H1 (cell line): ENCODE data around the gene STX12. TPM values are rescaled to one million over a fixed set of nuclear protein-coding genes. Genes with fewer than 3 reads are reported as not detected.

Experiments
- CTCF ChIA-PET: fragments of 300-600 bp; sonication (Branson Sonifier 250); formaldehyde crosslinking; loops from one replicate; lab custom pipeline; 2021; ENCODE audit not compliant: partially characterized antibody; lab: Charles Lee
- POLR2A ChIA-PET: fragments of 300-600 bp; sonication (Branson Sonifier 250); formaldehyde crosslinking; loops from one replicate; lab custom pipeline; 2021; ENCODE audit warnings: inconsistent platforms; ENCODE audit not compliant: partially characterized antibody; lab: Charles Lee
- DNase-seq, 2 experiments: peaks; one replicate each; pipeline versions ENCODE4 v3.0.0 to v3.0.0-alpha.2; 2010 to 2022; ENCODE audit warnings: low spot score in 2 of 2, low read depth in 1 of 2, mixed read lengths in 1 of 2
- FAIRE-seq: peaks from 2 replicates; lab custom pipeline; 2011; peaks lifted over from hg19 to GRCh38; lab: Jason Lieb, UNC
- H2AFZ ChIP-seq: 2 replicates; pipeline ENCODE4 v1.8.1; 2012; ENCODE audit warnings: low read length, inconsistent platforms
- H2AK5ac ChIP-seq: 2 replicates; pipeline ENCODE4 v1.6.1; 2013; ENCODE audit warnings: low read depth, low read length
- H2BK120ac ChIP-seq: replicated peaks from 2 replicates; pipeline ENCODE3; 2013; ENCODE audit warnings: low read depth, low read length, inconsistent platforms
- H2BK12ac ChIP-seq: 2 replicates; pipeline ENCODE4 v1.6.1; 2013; ENCODE audit warnings: low read depth, low read length
- H2BK15ac ChIP-seq: 2 replicates; pipeline ENCODE4 v1.6.1; 2013; ENCODE audit warnings: low read length
- H2BK20ac ChIP-seq: 2 replicates; pipeline ENCODE4 v1.6.1; 2013; ENCODE audit warnings: low read length
- H2BK5ac ChIP-seq: 2 replicates; pipeline ENCODE4 v1.6.1; 2013; ENCODE audit warnings: low read depth, low read length
- H3K14ac ChIP-seq: 2 replicates; pipeline ENCODE4 v1.6.1; 2013; ENCODE audit warnings: inconsistent platforms; ENCODE audit not compliant: insufficient read length
- H3K18ac ChIP-seq: 2 replicates; pipeline ENCODE4 v1.6.1; 2013; ENCODE audit warnings: low read length; ENCODE audit errors: extremely low read depth
- H3K23ac ChIP-seq: 2 replicates; pipeline ENCODE4 v1.6.1; 2013; ENCODE audit warnings: inconsistent platforms; ENCODE audit not compliant: insufficient read length
- H3K23me2 ChIP-seq: 2 replicates; pipeline ENCODE4 v1.6.1; 2013; ENCODE audit warnings: low read depth, low read length
- H3K27ac ChIP-seq: 2 replicates; pipeline ENCODE4 v1.6.1; 2011; ENCODE audit warnings: low read depth, low read length, inconsistent platforms
- H3K27me3 ChIP-seq, 4 experiments: replicated peaks in 1 of 4; 1 replicate in 1 of 4; 2 replicates in 3 of 4; pipeline versions ENCODE4 v1.6.1 to v1.8.1; 2011 to 2013; ENCODE audit warnings: low read length in 3 of 4, mild to moderate bottlenecking in 3 of 4, inconsistent platforms in 2 of 4, mixed read lengths in 2 of 4, moderate library complexity in 1 of 4; ENCODE audit not compliant: control insufficient read depth in 3 of 4, insufficient read depth in 3 of 4; ENCODE audit errors: extremely low read depth in 1 of 4
- H3K36me3 ChIP-seq, 4 experiments: 2 replicates each; pipeline versions ENCODE4 v1.6.1 to v1.8.1; 2011 to 2013; ENCODE audit warnings: mild to moderate bottlenecking in 4 of 4, low read length in 3 of 4, moderate library complexity in 2 of 4, control low read depth in 1 of 4, inconsistent platforms in 1 of 4; ENCODE audit not compliant: insufficient read depth in 4 of 4, control insufficient read depth in 2 of 4
- H3K4ac ChIP-seq: replicated peaks from 2 replicates; pipeline ENCODE3; 2013; ENCODE audit warnings: low read length, low read depth, mixed read lengths, inconsistent platforms; ENCODE audit not compliant: insufficient read length
- H3K4me1 ChIP-seq, 4 experiments: replicated peaks in 1 of 4; 1 replicate in 1 of 4; 2 replicates in 3 of 4; pipeline versions ENCODE4 v1.6.1 to v1.8.1; 2011 to 2013; ENCODE audit warnings: low read length in 3 of 4, inconsistent platforms in 2 of 4, mixed read lengths in 1 of 4; ENCODE audit not compliant: insufficient read depth in 4 of 4, control insufficient read depth in 3 of 4
- H3K4me2 ChIP-seq, 2 experiments: 2 replicates each; pipeline versions ENCODE4 v1.6.1 to v1.8.1; 2011 to 2013; ENCODE audit warnings: low read depth in 2 of 2, low read length in 2 of 2, control low read depth in 1 of 2, inconsistent platforms in 1 of 2, mild to moderate bottlenecking in 1 of 2; ENCODE audit not compliant: insufficient read depth in 1 of 2
- H3K4me3 ChIP-seq, 4 experiments: fragments of 200-600, 300-600 bp in 1 of 4; sonication (generic), shearing (Covaris generic), sonication (Bioruptor Twin) in 1 of 4; 2 replicates each; pipeline versions ENCODE4 v1.5.1 to v1.8.1; 2011 to 2016; ENCODE audit warnings: low read length in 4 of 4, low read depth in 3 of 4, control low read depth in 2 of 4, inconsistent platforms in 2 of 4, mild to moderate bottlenecking in 2 of 4, mixed read lengths in 1 of 4, moderate library complexity in 1 of 4; ENCODE audit not compliant: insufficient read depth in 2 of 4; ENCODE audit errors: extremely low read depth in 1 of 4
- H3K56ac ChIP-seq: replicated peaks from 2 replicates; pipeline ENCODE3; 2013; ENCODE audit warnings: low read depth, mild to moderate bottlenecking, mixed read lengths, low read length, inconsistent platforms; ENCODE audit not compliant: insufficient read length
- H3K79me1 ChIP-seq: 2 replicates; pipeline ENCODE4 v1.6.1; 2013; ENCODE audit warnings: low read depth, low read length, control low read depth
- H3K79me2 ChIP-seq, 2 experiments: 2 replicates each; pipeline versions ENCODE4 v1.6.1 to v1.8.1; 2012 to 2013; ENCODE audit warnings: low read length in 2 of 2, mild to moderate bottlenecking in 2 of 2, inconsistent platforms in 1 of 2; ENCODE audit not compliant: insufficient read depth in 2 of 2, control insufficient read depth in 1 of 2
- H3K9ac ChIP-seq, 4 experiments: replicated peaks in 1 of 4; 1 replicate in 1 of 4; 2 replicates in 3 of 4; pipeline versions ENCODE4 v1.6.1 to v1.8.1; 2011 to 2013; ENCODE audit warnings: low read depth in 3 of 4, low read length in 3 of 4, control low read depth in 2 of 4, mild to moderate bottlenecking in 2 of 4, moderate library complexity in 2 of 4, inconsistent platforms in 1 of 4; ENCODE audit errors: extremely low read depth in 1 of 4
- H3K9me3 ChIP-seq, 2 experiments: 2 replicates each; pipeline versions ENCODE4 v1.6.1 to v1.8.1; 2012 to 2013; ENCODE audit warnings: mild to moderate bottlenecking in 2 of 2, moderate library complexity in 2 of 2, control low read depth in 1 of 2, inconsistent platforms in 1 of 2, low read depth in 1 of 2, low read length in 1 of 2, mixed read lengths in 1 of 2; ENCODE audit not compliant: insufficient read depth in 2 of 2
- H4K20me1 ChIP-seq, 2 experiments: replicated peaks in 1 of 2; 2 replicates each; pipeline versions ENCODE3 to v1.8.1; 2011 to 2013; ENCODE audit warnings: inconsistent platforms in 2 of 2, low read length in 2 of 2, mild to moderate bottlenecking in 1 of 2; ENCODE audit not compliant: insufficient read depth in 2 of 2, control insufficient read depth in 1 of 2
- H4K5ac ChIP-seq: 2 replicates; pipeline ENCODE4 v1.6.1; 2013; ENCODE audit warnings: low read length, low read depth, mixed read lengths, inconsistent platforms; ENCODE audit not compliant: insufficient read length
- H4K8ac ChIP-seq: 2 replicates; pipeline ENCODE4 v1.8.0; 2013; ENCODE audit warnings: mild to moderate bottlenecking, moderate library complexity, low read length, inconsistent platforms; ENCODE audit not compliant: insufficient read depth; ENCODE audit errors: extremely low read depth
- H4K91ac ChIP-seq: replicated peaks from 2 replicates; pipeline ENCODE3; 2013; ENCODE audit warnings: low read length, mixed read lengths, inconsistent platforms; ENCODE audit not compliant: insufficient read length
- ASH2L ChIP-seq: fragments of 200-600, 300-600 bp; sonication (generic); IDR thresholded peaks from one replicate; pipeline ENCODE4 v1.7.1; 2017; ENCODE audit warnings: low read length
- BACH1 ChIP-seq: IDR thresholded peaks from 2 replicates; pipeline ENCODE4 v1.6.1; 2012; ENCODE audit warnings: low read length, improper control_type of control experiment
- EP300 ChIP-seq, 2 experiments: IDR thresholded peaks; 1 replicate in 1 of 2; 2 replicates in 1 of 2; pipeline ENCODE4 v1.6.1; 2011 to 2012; ENCODE audit warnings: low read depth in 2 of 2, low read length in 2 of 2, mild to moderate bottlenecking in 2 of 2, borderline replicate concordance in 1 of 2, inconsistent platforms in 1 of 2, moderate library complexity in 1 of 2
- HDAC2 ChIP-seq, 2 experiments: fragments of 300-600 bp in 1 of 2; sonication (generic) in 1 of 2; IDR thresholded peaks; 2 replicates each; pipeline ENCODE4 v1.6.1; 2011 to 2012; ENCODE audit warnings: low read depth in 2 of 2, low read length in 2 of 2, mild to moderate bottlenecking in 2 of 2, moderate library complexity in 2 of 2, borderline replicate concordance in 1 of 2, inconsistent platforms in 1 of 2
- KDM1A ChIP-seq: fragments of 200-600, 300-600 bp; sonication (generic); IDR thresholded peaks from 2 replicates; pipeline ENCODE4 v1.7.1; 2016; ENCODE audit warnings: mild to moderate bottlenecking, low read length, borderline replicate concordance
- PHF8 ChIP-seq: fragments of 200-600 bp; sonication (generic); conservative IDR thresholded peaks from 2 replicates; pipeline ENCODE4 v1.7.1; 2012; ENCODE audit warnings: low read depth, mild to moderate bottlenecking, inconsistent platforms, low read length, moderate library complexity
- TAF7 ChIP-seq: optimal IDR thresholded peaks from 2 replicates; pipeline ENCODE3; 2011; ENCODE audit warnings: low read depth, mild to moderate bottlenecking, inconsistent platforms, low read length, moderate library complexity, borderline replicate concordance
- TCF12 ChIP-seq: IDR thresholded peaks from 2 replicates; pipeline ENCODE4 v1.6.1; 2011; ENCODE audit warnings: low read depth, mild to moderate bottlenecking, low read length
- YY1 ChIP-seq: IDR thresholded peaks from 2 replicates; pipeline ENCODE4 v1.6.1; 2011; ENCODE audit warnings: low read depth, mild to moderate bottlenecking, low read length
- WGBS, 2 experiments: shearing (Covaris generic) in 1 of 2; methylation state at CpG; one replicate each; pipeline versions ENCODE4 v1.1.6 to v1.1.7; 2013 to 2015; ENCODE audit warnings: low lambda C conversion rate in 2 of 2, mixed read lengths in 2 of 2, inconsistent platforms in 1 of 2, low coverage in 1 of 2, missing lambda C conversion rate in 1 of 2; ENCODE audit not compliant: insufficient replicate concordance in 2 of 2, insufficient coverage in 1 of 2, insufficient read length in 1 of 2; ENCODE audit errors: extremely low coverage in 1 of 2, missing lambda C conversion rate in 1 of 2; 5-methylcytosine and 5-hydroxymethylcytosine counted together
- polyA plus RNA-seq, 7 experiments: library from polyadenylated mRNA; depleted of rRNA in 3 of 7; stranded (reverse) in 5 of 7; unstranded in 2 of 7; fragments of >200 nt in 5 of 7; fragments of 200-250 nt in 2 of 7; gene quantifications; 1 replicate in 5 of 7; 2 replicates in 1 of 7; 4 replicates in 1 of 7; pipeline versions ENCODE4 v1.2.1 to v1.2.3, GENCODE V29; 2011 to 2013; ENCODE audit warnings: missing spikeins in 2 of 7, mixed read lengths in 2 of 7
- total RNA-seq: library from RNA; stranded (reverse); fragmentation: NEBNext Ultra II Directional; extraction: Animal tissue kit (Norgen Biotek cat#: 25700); gene quantifications from 2 replicates; pipeline ENCODE4 v1.2.1, GENCODE V29; 2021
- TF ChIP-seq, protein P1 (sequence below): IDR thresholded peaks from 2 replicates; pipeline ENCODE4 v1.6.1; 2012; ENCODE audit warnings: inconsistent platforms

Gene STX12
- total and polyA plus RNA-seq, 2 of the 8 experiments (the other 6 are each of a cell fraction or from before 2014, with no cell fraction given), result 3.7 to 11.0 TPM

DNA sequence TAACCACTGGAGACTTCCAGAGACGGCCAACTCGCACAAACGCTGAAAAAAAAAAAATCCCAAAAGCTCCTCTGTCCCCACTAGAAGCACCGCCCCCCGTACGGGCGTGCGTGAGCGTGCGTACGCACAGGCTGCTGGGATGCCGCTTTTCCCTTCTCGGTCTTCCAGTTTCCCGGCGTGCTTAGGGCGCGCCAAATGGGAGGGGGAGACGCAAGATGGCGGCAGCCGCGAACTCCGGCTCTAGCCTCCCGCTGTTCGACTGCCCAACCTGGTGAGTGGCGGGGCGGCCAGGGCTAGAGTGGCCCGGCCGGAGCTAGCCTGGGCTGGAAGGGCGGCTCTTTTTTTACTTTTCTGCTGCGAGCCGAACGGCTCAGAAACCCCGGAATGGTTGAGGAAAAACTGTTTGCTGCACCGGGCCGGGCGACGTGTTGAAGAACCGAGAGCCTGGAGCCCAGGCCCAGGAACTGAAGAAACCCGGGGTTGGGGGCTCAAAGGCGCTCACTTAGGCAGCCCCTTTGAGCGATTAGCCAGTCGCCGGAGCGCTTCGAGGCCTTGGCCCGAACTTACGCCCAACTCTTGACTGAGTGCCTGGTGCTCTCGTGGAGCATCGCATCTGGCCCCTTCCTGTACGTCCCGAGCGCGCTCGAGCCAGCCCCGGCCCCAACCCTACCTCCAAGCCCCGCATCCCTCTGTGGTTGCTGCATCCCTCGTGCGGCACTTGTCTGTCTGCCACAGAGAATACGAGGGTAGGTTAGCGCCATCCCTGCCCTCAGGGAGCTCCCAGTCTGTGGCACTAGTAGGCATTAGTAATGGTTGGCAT, 57.8 kb downstream of the STX12 start, which contains the start of gene PPP1R8:
Gene PPP1R8 (plus strand): TSS at position 162 of the 820 bp plus-strand sequence. CDS start 54 bp downstream, at position 216.
- Histone ChIP-seq H2AFZ (peak within 1 kb of the TSS; percentile 19; the same call in 1 of the 2 replicates), H4K5ac (peak within 1 kb of the TSS; percentile 94), H4K91ac (peak within 1 kb of the TSS; percentile 15), H3K36me3 (peaks cover 5 to 18% (median 10%) of the 10 kb centered on the region in 4 experiments; a peak in 6 of 8 replicates), H3K4me1 (no peaks in the 10 kb centered on the region; a peak in 2 of 7 replicates), H4K8ac (peak within 1 kb of the TSS; percentile 100), H2AK5ac (peak within 1 kb of the TSS; percentile 69; the same call in 1 of the 2 replicates), H3K4ac (peak within 1 kb of the TSS; percentile 63), H2BK5ac (peak within 1 kb of the TSS; percentile 90), H3K27ac (peak within 1 kb of the TSS; percentile 95), H3K4me2 (peak within 1 kb of the TSS; percentile 83 to 93), H3K79me1 (no peaks in the 10 kb centered on the region), H2BK20ac (no peak within 1 kb of the TSS), H2BK15ac (no peak within 1 kb of the TSS), H2BK12ac (peak within 1 kb of the TSS; percentile 46; the same call in 1 of the 2 replicates), H3K27me3 (no peaks in the 10 kb centered on the region), H2BK120ac (no peak within 1 kb of the TSS), H3K4me3 (peak within 1 kb of the TSS; percentile 69 to 96 (median 82)), H3K9me3 (no peaks in the 10 kb centered on the region), H4K20me1 (no peaks in the 10 kb centered on the region), H3K23me2 (peaks cover 4% of the 10 kb centered on the region; the same call in 1 of the 2 replicates), H3K23ac (no peak within 1 kb of the TSS), H3K79me2 (peaks cover 17 to 49% of the 10 kb centered on the region in 2 experiments), H3K9ac (peak within 1 kb of the TSS; percentile 95 to 99 (median 98)), H3K18ac (peak within 1 kb of the TSS; percentile 89; the same call in 1 of the 2 replicates), H3K56ac (peak within 1 kb of the TSS; percentile 70), H3K14ac (no peak within 1 kb of the TSS)
- CTCF ChIA-PET, result interaction anchor here (1.1 kb wide), 1 partner anchor 18 kb away, joined by 3 read pairs; no protein-coding TSS in a partner anchor
- whole genome bisulfite sequencing, 2 experiments, result 2% methylated on average over 59 of the region's 60 CpGs; no CpG with 5 or more reads in 1 of the 2 experiments
- DNase-seq (peak; percentile 81 to 90), FAIRE-seq (peak; percentile 36)
- POLR2A ChIA-PET, result interaction anchor here (0.6 to 3.3 kb wide), 29 partner anchors 8 to 803 kb away, joined by 3 to 23 read pairs (median 3); partner anchors contain the start of genes FAM76A, SMPDL3B and STX12
- no peak for TF ChIP-seq EP300 (IDR thresholded peaks at IDR 0.05; ENCODE audit: borderline replicate concordance in 1 of 2, low read depth in 2 of 2, low read length in 2 of 2)
- TF ChIP-seq TCF12, result no peak
- no peak for TF ChIP-seq KDM1A
- 0 out of 4 replicates have a peak, but pooled peaks of 1 of the 2 experiments have one; percentile 26 for TF ChIP-seq HDAC2 (IDR thresholded peaks at IDR 0.05; ENCODE audit: borderline replicate concordance in 1 of 2, low read depth in 2 of 2, low read length in 2 of 2)
- TF ChIP-seq, protein P1, sequence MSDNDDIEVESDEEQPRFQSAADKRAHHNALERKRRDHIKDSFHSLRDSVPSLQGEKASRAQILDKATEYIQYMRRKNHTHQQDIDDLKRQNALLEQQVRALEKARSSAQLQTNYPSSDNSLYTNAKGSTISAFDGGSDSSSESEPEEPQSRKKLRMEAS, result peak; percentile 25; the same call in 1 of the 2 replicates
- TF ChIP-seq ASH2L, result peak; percentile 52
- TF ChIP-seq YY1, result peak; percentile 98
- TF ChIP-seq BACH1, result no peak
- peak; percentile 90 for TF ChIP-seq PHF8
- TF ChIP-seq TAF7, result peak; percentile 99
